Mucosa of descending colon (tissue), 3 donors: ENCODE data around the gene LINC01488. TPM values are rescaled to one million over a fixed set of nuclear protein-coding genes. Genes with fewer than 3 reads are reported as not detected.

Source experiments
- total RNA-seq, 3 donors: library from RNA; stranded (reverse); fragmentation: NEBNext Ultra II Directional in 2 of 3; extraction: Animal tissue kit (Norgen Biotek cat#: 25700) in 2 of 3; gene quantifications; one replicate each; pipeline versions ENCODE4 v1.2.1 to v1.2.4, GENCODE V29; 2021 to 2023
- donor health status: DM: no; HTN: no; CAD: no; lungs with moderate emphysema.
- donor health status: DM: no; HTN: no; CAD: no.
- donor health status: DM: no; HTN: yes; CAD: no.

LINC01488 gene
- total RNA-seq, 3 donors from 2014 or later: not detected

Other genes with a start within 250 kb of the LINC01488 start
- 1 to 10 TPM; 2.8 to 7.5 (median 6.2) TPM for gene MYEOV, start 187.5 kb upstream of the LINC01488 start, total RNA-seq
- gene CCND1, start 159.5 kb downstream of the LINC01488 start, total RNA-seq: 10 to 100 TPM; 44.6 to 82.4 (median 58.9) TPM
- gene LTO1, start 193.7 kb downstream of the LINC01488 start, total RNA-seq: 10 to 100 TPM; 21.8 to 30.5 (median 22.4) TPM
- gene FGF19, start 222.4 kb downstream of the LINC01488 start, total RNA-seq: not detected